Coronary artery (tissue), 2 donors: ENCODE results near the gene ITPKC.

Experiments used
- DNase-seq: peaks from one replicate; pipeline ENCODE4 v3.0.0-alpha.2; 2017; ENCODE audit warnings: low spot score
- H3K27ac ChIP-seq, 2 donors: fragments of 200-600 bp; sonication (generic); one replicate each; pipeline ENCODE4 v1.5.1; 2016 to 2019
- H3K4me3 ChIP-seq: fragments of 200-600 bp; sonication (generic); 2 replicates; pipeline ENCODE4 v1.5.1; 2016; ENCODE audit warnings: mild to moderate bottlenecking, moderate library complexity
- TF ChIP-seq, protein P1 (sequence below): fragments of 200-600 bp; sonication (generic); IDR thresholded peaks from one replicate; pipeline ENCODE4 v1.5.1; 2019; ENCODE audit warnings: antibody characterized with exemption

Gene ITPKC

DNA sequence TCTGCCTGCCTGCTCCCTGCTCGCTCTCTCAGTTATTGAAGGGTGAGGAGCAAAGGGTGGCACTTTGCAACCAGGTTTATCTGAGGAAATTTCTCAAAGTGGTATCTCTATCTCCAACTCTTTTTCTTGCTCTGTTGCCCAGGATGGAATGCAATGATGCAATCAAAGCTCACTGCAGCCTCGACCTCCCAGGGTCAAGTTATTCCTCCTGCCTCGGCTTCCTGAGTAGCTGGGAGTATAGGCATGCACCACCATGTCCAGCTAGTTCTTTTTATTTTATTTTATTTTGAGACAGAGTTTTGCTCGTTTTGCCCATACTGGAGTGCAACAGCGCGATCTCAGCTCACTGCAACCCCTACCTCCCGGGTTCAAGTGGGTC lies 28.5 kb downstream of the ITPKC start:
- no peak for DNase-seq
- peak overlapping the region in 1 of 2 donors; percentile 80 for H3K27ac ChIP-seq
- TF ChIP-seq, protein P1, sequence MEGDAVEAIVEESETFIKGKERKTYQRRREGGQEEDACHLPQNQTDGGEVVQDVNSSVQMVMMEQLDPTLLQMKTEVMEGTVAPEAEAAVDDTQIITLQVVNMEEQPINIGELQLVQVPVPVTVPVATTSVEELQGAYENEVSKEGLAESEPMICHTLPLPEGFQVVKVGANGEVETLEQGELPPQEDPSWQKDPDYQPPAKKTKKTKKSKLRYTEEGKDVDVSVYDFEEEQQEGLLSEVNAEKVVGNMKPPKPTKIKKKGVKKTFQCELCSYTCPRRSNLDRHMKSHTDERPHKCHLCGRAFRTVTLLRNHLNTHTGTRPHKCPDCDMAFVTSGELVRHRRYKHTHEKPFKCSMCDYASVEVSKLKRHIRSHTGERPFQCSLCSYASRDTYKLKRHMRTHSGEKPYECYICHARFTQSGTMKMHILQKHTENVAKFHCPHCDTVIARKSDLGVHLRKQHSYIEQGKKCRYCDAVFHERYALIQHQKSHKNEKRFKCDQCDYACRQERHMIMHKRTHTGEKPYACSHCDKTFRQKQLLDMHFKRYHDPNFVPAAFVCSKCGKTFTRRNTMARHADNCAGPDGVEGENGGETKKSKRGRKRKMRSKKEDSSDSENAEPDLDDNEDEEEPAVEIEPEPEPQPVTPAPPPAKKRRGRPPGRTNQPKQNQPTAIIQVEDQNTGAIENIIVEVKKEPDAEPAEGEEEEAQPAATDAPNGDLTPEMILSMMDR = no peak
- no peak overlapping the region for H3K4me3 ChIP-seq

DNA sequence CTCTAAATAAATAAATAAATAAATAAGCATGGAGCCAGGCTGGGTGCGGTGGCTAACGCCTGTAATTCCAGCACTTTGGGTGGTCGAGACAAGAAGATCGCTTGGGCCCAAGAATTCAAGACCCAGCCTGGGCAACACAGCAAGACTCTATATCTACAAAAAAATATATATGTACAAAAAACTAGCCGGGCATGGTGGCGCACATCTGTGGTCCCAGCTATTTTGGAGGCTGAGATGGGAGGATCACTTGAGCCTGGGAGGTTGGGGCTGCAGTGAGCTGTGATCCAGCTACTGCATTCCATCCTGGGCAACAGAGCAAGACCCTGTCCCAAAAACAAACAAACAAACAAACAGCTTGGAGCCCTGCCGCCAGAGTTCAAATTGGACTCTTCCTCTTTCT lies 30.6 kb downstream of the ITPKC start:
- Histone ChIP-seq H3K27ac (no peak overlapping the region), H3K4me3 (no peak overlapping the region)
- TF ChIP-seq, protein P1 = no peak
- DNase-seq = no peak

DNA sequence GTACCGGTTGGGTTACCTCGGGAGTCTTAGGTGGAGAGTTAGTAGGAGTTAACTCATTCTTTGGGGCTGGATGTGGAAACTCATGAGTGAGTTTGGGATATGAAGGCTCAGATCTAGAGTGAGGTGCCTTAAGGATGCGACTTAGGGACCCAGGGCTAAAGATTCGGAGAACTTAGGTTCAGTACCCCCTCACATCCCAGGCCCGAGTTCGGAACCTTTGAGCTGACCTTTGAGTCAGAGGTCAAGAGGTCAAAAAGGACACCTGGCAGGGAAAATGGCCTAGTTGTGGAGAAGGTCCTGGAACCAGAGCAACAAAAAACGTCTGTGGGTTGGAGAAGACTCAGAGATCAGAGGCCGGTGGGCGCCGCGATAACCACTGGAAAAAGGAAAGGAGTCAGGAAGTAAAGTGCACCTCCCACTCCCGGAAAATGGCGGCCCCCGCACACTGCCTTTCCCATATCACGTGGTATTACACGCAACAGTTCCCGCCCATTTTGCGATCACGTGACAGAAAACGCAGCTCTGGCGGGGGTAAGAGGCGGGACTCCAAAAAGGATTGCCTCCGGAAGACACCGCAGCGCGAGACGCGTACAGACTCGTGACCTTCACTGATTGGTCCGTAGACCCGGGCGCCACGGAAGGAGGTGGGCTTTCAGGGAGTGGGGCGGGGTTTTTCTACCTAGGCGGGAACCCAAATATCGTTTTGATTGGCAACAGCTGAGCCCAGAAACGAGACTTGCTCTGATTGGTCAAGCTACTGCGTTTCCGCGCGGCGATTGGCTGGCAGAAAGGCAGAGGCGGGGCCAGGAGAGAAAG lies 33.4 kb downstream of the ITPKC start, which contains the start of gene ACTMAP:
Gene ACTMAP (minus strand): TSS at position 420 of the 816 bp plus-strand sequence. CDS start 674 bp downstream, outside the sequence.
- peak within 1 kb of the TSS; percentile 81 for H3K4me3 ChIP-seq
- TF ChIP-seq, protein P1 = no peak
- peak within 1 kb of the TSS; percentile 90 to 91 for H3K27ac ChIP-seq
- peak; percentile 100 for DNase-seq

DNA sequence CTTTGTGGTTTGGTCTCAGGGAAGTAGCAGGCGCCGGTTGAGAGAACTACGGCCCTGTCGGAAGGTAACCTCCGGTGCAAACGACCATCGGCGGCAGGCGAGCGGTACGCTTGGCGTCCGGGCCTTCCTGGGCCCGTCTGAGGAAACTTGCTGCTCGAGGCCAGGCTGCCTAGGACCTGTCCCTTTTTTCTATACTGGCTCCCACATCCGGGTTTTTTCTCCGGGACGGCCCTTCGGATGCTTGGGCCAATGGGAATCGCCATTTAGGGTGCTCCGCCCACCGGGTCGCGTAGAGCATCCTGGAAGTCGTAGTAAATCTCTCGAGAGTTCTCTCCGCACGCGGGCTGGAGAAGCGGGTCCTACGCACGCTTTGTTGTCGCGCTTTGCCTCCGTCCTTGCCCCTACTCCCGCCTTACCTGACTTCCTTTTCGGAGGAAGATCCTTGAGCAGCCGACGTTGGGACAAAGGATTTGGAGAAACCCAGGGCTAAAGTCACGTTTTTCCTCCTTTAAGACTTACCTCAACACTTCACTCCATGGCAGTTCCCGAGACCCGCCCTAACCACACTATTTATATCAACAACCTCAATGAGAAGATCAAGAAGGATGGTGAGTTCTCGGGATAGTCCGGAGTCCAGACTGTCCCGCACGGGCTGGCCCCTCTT lies 34.1 kb downstream of the ITPKC start, which contains the start of gene SNRPA:
Gene SNRPA (plus strand): TSS at position 330 of the 664 bp plus-strand sequence. CDS start 206 bp downstream, at position 536.
- H3K27ac ChIP-seq = peak within 1 kb of the TSS; percentile 90 to 91
- H3K4me3 ChIP-seq = peak within 1 kb of the TSS; percentile 81
- DNase-seq = peak; percentile 98
- TF ChIP-seq, protein P1 = no peak

DNA sequence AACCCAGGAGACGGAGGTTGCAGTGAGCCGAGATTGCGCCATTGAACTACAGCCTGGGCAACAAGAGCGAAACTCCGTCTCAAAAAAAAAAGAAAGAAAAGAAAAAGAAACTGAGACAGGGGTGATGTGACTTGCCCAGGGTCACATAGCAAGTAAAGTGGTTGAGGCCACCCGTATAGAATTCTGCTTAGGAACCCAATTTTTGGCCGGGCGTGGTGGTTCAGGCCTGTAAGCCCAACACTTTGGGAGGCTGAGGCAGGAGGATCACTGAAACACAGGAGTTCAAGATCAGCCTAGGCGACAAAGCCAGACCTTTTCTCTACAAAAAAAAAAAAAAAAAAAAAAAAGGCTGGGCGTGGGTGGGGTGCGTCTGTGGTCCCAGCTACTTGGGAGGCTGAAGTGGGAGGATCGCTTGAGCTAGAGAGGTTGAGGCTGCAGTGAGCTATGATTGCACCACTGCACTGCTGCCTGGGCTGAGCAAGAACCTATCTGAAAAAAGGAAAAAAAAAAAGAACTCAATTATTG lies 35.4 kb downstream of the ITPKC start:
- TF ChIP-seq, protein P1 = no peak
- H3K27ac ChIP-seq = no peak overlapping the region
- peak overlapping the region; percentile 81 for H3K4me3 ChIP-seq
- DNase-seq = no peak

DNA sequence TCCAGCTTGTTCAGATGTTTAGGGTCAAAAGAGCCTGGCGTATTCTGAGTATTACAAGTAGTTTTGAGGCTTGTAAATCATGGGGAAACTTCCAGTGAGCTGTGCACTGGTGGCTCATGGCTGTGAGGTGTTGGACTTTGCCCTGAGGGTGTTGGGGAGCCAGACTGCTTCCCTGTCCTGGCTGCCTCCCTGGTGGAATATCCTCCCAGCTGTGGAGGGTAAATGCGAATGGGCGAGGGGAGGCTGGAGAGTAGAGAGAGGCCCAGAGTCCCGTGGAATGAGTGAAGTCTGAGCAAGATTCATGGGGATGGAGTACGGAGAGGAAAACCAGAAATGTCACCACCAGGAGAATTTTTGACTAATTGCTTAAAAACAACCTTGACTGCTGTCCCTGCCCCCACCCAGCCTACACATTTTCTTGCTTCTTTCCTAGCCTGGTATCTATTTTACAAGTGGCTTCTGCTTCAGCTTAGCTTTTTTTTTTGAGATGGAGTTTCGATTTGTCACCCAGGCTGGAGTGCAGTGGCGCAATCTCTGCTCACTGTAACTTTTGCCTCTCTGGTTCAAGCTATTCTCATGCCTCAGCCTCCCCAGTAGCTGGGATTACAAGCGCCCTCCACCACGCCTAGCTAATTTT lies 37.8 kb downstream of the ITPKC start:
- peak overlapping the region; percentile 13 for H3K4me3 ChIP-seq
- H3K27ac ChIP-seq = no peak overlapping the region
- TF ChIP-seq, protein P1 = no peak
- DNase-seq = no peak
